Esophagus squamous epithelium (tissue), 4 donors: Measurements from ENCODE around the gene SLC17A1.

ENCODE experiments used
- POLR2A ChIP-seq, 4 donors: fragments of 450-650 bp; IDR thresholded peaks; one replicate each; pipeline ENCODE4 v1.6.1; 2017; ENCODE audit warnings: antibody characterized with exemption in 4 of 4, mild to moderate bottlenecking in 4 of 4, moderate library complexity in 3 of 4
- TF ChIP-seq, protein P1 (sequence below), 6 experiments: fragments of 450-650 bp in 4 of 6; fragments of 200-600 bp in 2 of 6; sonication (generic) in 2 of 6; IDR thresholded peaks; one replicate each; pipeline ENCODE4 v1.5.1; 2016 to 2019; ENCODE audit warnings: antibody characterized with exemption in 6 of 6, mild to moderate bottlenecking in 4 of 6, moderate library complexity in 4 of 6

- TF ChIP-seq, protein P1, sequence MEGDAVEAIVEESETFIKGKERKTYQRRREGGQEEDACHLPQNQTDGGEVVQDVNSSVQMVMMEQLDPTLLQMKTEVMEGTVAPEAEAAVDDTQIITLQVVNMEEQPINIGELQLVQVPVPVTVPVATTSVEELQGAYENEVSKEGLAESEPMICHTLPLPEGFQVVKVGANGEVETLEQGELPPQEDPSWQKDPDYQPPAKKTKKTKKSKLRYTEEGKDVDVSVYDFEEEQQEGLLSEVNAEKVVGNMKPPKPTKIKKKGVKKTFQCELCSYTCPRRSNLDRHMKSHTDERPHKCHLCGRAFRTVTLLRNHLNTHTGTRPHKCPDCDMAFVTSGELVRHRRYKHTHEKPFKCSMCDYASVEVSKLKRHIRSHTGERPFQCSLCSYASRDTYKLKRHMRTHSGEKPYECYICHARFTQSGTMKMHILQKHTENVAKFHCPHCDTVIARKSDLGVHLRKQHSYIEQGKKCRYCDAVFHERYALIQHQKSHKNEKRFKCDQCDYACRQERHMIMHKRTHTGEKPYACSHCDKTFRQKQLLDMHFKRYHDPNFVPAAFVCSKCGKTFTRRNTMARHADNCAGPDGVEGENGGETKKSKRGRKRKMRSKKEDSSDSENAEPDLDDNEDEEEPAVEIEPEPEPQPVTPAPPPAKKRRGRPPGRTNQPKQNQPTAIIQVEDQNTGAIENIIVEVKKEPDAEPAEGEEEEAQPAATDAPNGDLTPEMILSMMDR (IDR thresholded peaks at IDR 0.05), result no peak
- TF ChIP-seq POLR2A (IDR thresholded peaks at IDR 0.05), result no peak
Measured at GRCh38 chr6:25866011-25866410, 34.2 kb upstream of the SLC17A1 start.
